ENCODE results near the gene FBXL15.
"Not testable (repeated sequence)": the region's sequence is repeated elsewhere in the genome, so short reads cannot be mapped to it uniquely, and the experiment has no call there.

Gene FBXL15

GRCh38 chr10:102450374-102451104 lies 29.9 kb downstream of the FBXL15 start:
- H3K4me3 ChIP-seq (ENCODE audit: low read depth, low read length), result peak overlapping the region; percentile 90
- peak; percentile 82 for DNase-seq (ENCODE audit: low read depth)
- TF ChIP-seq CTCF (IDR thresholded peaks at IDR 0.05; ENCODE audit: low read depth, low read length, missing control alignments), result no peak

GRCh38 chr10:102451105-102451969 lies 30.7 kb downstream of the FBXL15 start, which contains the start of gene C10orf95:
Gene C10orf95 (minus strand): TSS chr10:102451543. CDS start chr10:102451093, 450 bp downstream.
- H3K4me3 ChIP-seq (ENCODE audit: low read depth, low read length), result peak within 1 kb of the TSS; percentile 90
- TF ChIP-seq CTCF (IDR thresholded peaks at IDR 0.05; ENCODE audit: low read depth, low read length, missing control alignments), result no peak
- DNase-seq (ENCODE audit: low read depth), result no peak

GRCh38 chr10:102452672-102453340 lies 32.2 kb downstream of the FBXL15 start:
- TF ChIP-seq CTCF (IDR thresholded peaks at IDR 0.05; ENCODE audit: low read depth, low read length, missing control alignments), result no peak
- no peak for DNase-seq (ENCODE audit: low read depth)
- H3K4me3 ChIP-seq (ENCODE audit: low read depth, low read length), result no peak overlapping the region

GRCh38 chr10:102453502-102453901 lies 32.9 kb downstream of the FBXL15 start:
- no peak for TF ChIP-seq CTCF (IDR thresholded peaks at IDR 0.05; ENCODE audit: low read depth, low read length, missing control alignments)
- DNase-seq (ENCODE audit: low read depth), result no peak
- H3K4me3 ChIP-seq (ENCODE audit: low read depth, low read length), result no peak overlapping the region

GRCh38 chr10:102454662-102455487 lies 34.2 kb downstream of the FBXL15 start:
- not testable (repeated sequence) for DNase-seq (ENCODE audit: low read depth); H3K4me3 ChIP-seq (ENCODE audit: low read depth, low read length)

GRCh38 chr10:102455893-102456471 lies 35.3 kb downstream of the FBXL15 start:
- no peak for TF ChIP-seq CTCF (IDR thresholded peaks at IDR 0.05; ENCODE audit: low read depth, low read length, missing control alignments)
- H3K4me3 ChIP-seq (ENCODE audit: low read depth, low read length), result no peak overlapping the region
- no peak for DNase-seq (ENCODE audit: low read depth)

Data from GM12864 (cell line).